NCI-H460 (cell line): Measurements from ENCODE around the gene DMRTB1. TPM values are rescaled to one million over a fixed set of nuclear protein-coding genes. Genes with fewer than 3 reads are reported as not detected.

ENCODE experiments used
- DNase-seq: peaks from one replicate; pipeline ENCODE4 v3.0.0-alpha.2; 2016; ENCODE audit warnings: low read depth; ENCODE audit errors: extremely low read depth
- polyA plus RNA-seq: library from polyadenylated mRNA; depleted of rRNA; stranded (reverse); fragments of >200 nt; gene quantifications from 2 replicates; pipeline ENCODE4 v1.2.3, GENCODE V29; 2014; cell fraction: nucleus; rRNA removed
- total RNA-seq: library from RNA; depleted of rRNA; stranded (reverse); fragments of >200 nt; shearing (Covaris generic); gene quantifications from 2 replicates; pipeline ENCODE4 v1.2.3, GENCODE V29; 2014; rRNA removed

The DMRTB1 gene
- total RNA-seq: not detected in 2 replicates
- not detected in 2 replicates for polyA plus RNA-seq

- no peak for DNase-seq
Measured at GRCh38 chr1:53459321-53460175, at the start of gene DMRTB1. DMRTB1 (plus strand) TSS chr1:53459399; CDS start chr1:53459454, 55 bp downstream.

- DNase-seq: no peak
Measured at GRCh38 chr1:53409695-53410094, 49.5 kb upstream of the DMRTB1 start.

GRCh38 chr1:53410100-53410541 lies 49.1 kb upstream of the DMRTB1 start:
- no peak for DNase-seq

GRCh38 chr1:53410701-53411100 lies 48.5 kb upstream of the DMRTB1 start:
- no peak for DNase-seq

- DNase-seq: no peak
Measured at GRCh38 chr1:53411541-53412152, 47.6 kb upstream of the DMRTB1 start.

- DNase-seq: no peak
Measured at GRCh38 chr1:53412285-53413174, 46.7 kb upstream of the DMRTB1 start.

GRCh38 chr1:53413175-53414001 lies 45.8 kb upstream of the DMRTB1 start:
- DNase-seq: peak; percentile 25

- DNase-seq: no peak
Measured at GRCh38 chr1:53414632-53415031, 44.6 kb upstream of the DMRTB1 start.

- no peak for DNase-seq
Measured at GRCh38 chr1:53415432-53415831, 43.8 kb upstream of the DMRTB1 start.

GRCh38 chr1:53416269-53416813 lies 42.9 kb upstream of the DMRTB1 start:
- DNase-seq: no peak

GRCh38 chr1:53417074-53417511 lies 42.1 kb upstream of the DMRTB1 start:
- DNase-seq: no peak

GRCh38 chr1:53419034-53419433 lies 40.2 kb upstream of the DMRTB1 start:
- no peak for DNase-seq

- DNase-seq: no peak
Measured at GRCh38 chr1:53420341-53420740, 38.9 kb upstream of the DMRTB1 start.

GRCh38 chr1:53421208-53421607 lies 38.0 kb upstream of the DMRTB1 start:
- no peak for DNase-seq

- no peak for DNase-seq
Measured at GRCh38 chr1:53430261-53430660, 28.9 kb upstream of the DMRTB1 start.

- DNase-seq: no peak
Measured at GRCh38 chr1:53430779-53431178, 28.4 kb upstream of the DMRTB1 start.

GRCh38 chr1:53431244-53431643 lies 28.0 kb upstream of the DMRTB1 start:
- no peak for DNase-seq

GRCh38 chr1:53431805-53432565 lies 27.2 kb upstream of the DMRTB1 start:
- DNase-seq: no peak

- DNase-seq: no peak
Measured at GRCh38 chr1:53432611-53433010, 26.6 kb upstream of the DMRTB1 start.
